ENCODE measurements around the gene PLEKHM1. TPM values are rescaled to one million over a fixed set of nuclear protein-coding genes. Genes with fewer than 3 reads are reported as not detected.
A peak's percentile ranks its signal among the peaks of the same experiment; 100 is the strongest.
"Not testable (repeated sequence)": the region's sequence is repeated elsewhere in the genome, so short reads cannot be mapped to it uniquely, and the experiment has no call there.

Gene PLEKHM1
- 5.7 TPM for polyA plus RNA-seq (2012; ENCODE audit: low read depth, missing spikeins)

DNA sequence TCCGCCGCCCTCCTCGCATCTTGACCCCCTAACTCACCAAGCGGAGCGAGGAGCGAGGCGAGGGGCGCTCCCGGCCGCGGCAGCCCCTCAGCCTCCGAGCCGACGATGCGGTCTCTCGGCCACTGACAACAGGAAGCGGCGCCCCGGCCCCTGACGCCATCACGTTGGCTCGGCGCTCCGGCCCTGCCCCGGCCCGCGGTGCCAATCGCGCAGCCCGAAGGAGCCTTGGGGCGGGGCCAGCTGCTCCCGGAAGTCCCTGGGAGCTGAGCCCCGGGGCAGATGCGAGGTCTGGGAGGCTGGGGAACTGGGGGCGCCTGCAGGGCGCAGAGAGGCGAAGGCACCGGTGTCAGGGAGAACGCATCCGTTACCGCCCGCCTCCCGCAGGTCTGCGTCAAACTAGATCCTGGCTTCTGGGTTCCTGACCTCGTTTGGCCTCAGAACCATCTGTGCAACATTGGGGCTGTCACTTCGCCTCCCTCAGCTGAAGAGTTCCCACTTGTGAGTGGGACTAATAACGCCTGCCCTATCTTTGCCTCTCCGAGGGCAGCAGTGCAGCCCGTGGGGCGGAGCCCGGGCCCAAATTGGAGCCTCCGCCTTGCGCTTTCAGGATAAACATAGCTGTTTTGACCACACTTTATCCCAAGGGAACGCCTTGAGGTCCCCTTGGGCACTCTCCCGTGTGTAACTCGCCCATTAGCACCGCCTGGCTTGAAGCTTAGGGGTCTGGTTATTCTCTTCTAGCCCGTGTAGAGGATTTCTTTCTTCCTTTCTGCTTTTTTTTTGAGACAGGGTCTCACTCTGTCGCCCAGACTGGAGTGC is at the start of gene PLEKHM1:
Gene PLEKHM1, minus strand, starts transcription at position 107 of the 819 bp plus-strand sequence. CDS start 8,237 bp downstream, outside the sequence.
- DNase-seq (ENCODE audit: insufficient read length, low spot score) (peak; percentile 81), FAIRE-seq (peak; percentile 94)

DNA sequence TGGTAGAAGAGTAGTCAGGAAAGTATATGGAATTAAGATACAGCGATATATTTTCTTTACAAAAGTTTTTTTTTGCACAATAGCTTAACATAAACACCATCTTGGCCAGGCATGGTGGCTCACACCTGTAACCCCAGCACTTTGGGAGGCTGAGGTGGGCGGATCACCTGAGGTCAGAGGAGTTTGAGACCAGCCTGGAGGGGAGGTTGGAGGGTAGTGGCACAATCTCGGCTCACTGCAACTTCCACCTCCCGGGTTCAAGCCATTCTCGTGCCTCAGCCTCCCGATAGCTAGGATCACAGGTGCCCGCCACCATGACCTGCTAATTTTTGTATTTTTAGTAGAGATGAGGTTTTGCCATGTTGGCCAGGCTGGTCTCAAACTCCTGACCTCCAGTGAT is 47.6 kb upstream of the PLEKHM1 start:
- not testable (repeated sequence) for FAIRE-seq; DNase-seq (ENCODE audit: insufficient read length, low spot score)

DNA sequence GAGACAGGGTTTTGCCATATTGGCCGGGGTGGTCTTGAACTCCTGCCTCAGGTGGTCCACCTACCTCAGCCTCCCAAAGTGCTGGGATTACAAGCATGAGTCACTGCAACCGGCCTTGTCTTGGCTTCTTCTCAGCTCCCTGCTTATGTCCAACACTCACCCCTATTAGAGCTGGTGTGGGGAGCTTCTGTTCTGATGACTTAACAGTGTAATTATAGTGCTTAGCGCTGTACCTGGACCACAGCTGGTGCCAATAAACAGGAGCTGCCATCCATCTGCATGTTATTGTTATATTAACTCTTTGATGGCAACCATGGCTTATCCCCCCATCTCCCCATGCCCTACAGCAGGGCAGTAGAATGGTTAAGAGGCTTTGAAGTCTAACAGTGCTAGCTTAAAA is 15.6 kb upstream of the PLEKHM1 start:
- FAIRE-seq; DNase-seq (ENCODE audit: insufficient read length, low spot score): not testable (repeated sequence)

DNA sequence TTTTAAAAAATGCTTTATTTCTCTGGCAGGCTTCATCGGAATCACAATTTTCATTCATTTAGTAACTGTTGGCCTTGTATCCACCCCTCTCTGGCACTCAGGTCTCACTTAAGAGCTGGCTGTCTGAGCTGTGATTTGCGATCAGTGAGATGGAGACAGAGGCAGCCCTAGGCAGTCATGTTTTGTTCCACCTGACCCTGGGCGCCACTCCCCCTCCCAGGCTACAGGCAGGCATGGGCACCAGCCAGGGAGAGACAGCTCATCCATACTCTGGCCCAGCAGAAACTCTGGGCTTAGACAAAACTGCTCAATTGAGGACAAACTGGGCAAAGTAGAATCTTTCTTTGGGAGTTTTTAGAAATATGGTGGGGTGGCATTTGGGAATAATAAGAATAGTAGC is 14.7 kb upstream of the PLEKHM1 start:
- DNase-seq (ENCODE audit: insufficient read length, low spot score); FAIRE-seq: not testable (repeated sequence)

DNA sequence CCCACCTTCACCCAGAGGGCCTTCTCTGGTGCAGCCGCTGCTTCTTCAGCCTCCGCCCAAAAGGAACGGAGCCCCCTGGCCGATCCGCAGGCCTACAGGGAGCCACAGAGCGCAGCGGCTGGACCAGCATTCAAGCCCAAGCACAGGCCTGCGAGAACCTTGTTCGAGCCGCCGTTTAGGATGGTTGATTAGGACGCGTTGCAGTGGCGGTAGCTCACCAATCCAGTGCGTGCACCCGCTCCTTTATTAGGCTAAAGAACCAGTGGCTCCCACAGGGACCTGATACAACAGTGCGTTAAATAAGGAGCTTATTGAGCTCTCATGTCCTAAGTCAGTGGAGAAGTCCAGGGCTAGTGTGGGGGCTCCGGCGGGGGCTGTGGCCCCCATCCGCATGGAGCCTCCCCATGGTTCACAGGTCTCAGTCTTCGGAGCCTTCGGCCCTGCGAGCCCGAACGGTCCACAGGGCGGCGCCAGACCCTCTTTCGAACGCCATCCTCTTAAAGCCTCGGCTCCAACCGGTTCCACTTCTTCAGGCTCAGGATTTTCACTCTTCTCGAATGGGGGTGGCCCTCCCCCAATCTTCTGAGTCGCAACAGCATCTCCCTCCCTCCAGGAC is 10.7 kb upstream of the PLEKHM1 start:
- FAIRE-seq; DNase-seq (ENCODE audit: insufficient read length, low spot score): not testable (repeated sequence)

DNA sequence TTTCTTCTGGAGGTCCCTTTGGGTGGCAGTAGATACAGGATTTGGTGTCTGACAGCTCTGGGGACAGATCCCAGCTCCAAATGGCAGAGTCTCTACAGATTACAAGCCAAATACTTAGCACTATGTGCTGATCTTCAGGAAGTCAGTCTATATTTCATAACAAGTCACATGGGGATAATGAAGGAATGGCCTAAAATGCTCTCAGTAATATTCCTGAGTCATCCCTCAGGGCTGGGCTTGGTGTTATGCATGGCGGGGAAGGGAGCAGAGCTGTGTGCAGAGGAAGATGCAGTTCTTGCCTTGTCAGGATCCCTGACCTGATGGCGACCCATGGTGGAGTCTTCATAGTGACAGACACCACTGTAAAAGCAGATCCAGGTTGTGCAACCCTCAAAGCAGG is 10.0 kb upstream of the PLEKHM1 start:
- DNase-seq (ENCODE audit: insufficient read length, low spot score); FAIRE-seq: not testable (repeated sequence)

DNA sequence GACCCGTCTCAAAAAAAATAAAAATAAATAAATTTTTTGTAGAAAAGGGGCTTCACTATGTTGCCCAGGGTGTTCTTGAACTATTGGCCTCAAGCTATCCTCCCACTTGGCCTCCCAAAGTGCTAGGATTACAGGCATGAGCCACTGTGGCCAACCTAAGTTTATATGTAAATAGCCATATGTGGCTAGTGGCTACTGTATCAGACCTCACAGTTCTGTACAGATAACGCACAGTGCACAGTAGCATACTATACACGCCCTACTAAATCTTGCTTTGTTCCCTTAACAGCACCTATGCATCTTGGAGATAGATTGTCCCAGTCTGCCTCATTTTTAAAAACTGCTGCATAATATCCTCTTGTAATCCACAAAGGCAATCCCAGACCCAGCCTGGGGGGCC is 8.7 kb upstream of the PLEKHM1 start:
- not testable (repeated sequence) for FAIRE-seq; DNase-seq (ENCODE audit: insufficient read length, low spot score)

DNA sequence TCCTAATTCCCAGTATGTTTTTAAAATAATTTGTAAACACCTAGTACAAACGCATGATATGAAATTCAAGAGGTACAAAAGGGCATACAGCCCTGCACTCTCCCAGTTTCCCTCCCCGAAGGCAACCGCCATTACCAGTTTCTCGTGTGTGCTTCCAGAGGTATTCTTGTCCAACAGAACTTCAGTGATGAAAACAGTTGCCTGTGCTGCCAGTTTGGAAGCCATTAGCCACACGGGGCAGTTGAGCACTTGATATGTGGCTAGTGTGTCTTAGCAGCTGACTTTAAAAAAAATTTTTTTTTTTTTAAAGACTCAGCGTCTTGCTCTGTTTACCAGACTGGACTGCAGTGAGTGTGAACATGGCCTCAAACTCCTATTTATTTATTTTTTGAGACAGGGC is 7.9 kb upstream of the PLEKHM1 start:
- FAIRE-seq; DNase-seq (ENCODE audit: insufficient read length, low spot score): not testable (repeated sequence)

DNA sequence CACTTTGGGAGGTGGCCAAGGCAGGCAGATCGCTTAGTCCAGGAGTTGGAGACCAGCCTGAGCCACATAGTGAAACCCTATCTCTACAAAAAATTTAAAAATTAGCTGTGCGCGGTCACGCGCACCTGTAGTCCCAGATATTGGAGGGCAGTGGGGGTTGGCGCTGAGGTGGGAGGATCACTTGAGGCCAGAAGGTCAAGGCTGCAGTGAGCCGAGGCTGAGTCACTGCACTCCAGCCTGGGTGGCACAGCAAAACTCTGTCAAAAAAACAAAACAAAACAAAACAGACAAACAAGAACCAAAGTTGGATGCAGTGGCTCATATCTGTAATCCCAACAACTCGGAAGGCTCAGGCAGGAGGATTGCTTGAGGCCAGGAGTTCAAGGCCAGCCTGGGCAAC is 6.9 kb upstream of the PLEKHM1 start:
- not testable (repeated sequence) for DNase-seq (ENCODE audit: insufficient read length, low spot score); FAIRE-seq

DNA sequence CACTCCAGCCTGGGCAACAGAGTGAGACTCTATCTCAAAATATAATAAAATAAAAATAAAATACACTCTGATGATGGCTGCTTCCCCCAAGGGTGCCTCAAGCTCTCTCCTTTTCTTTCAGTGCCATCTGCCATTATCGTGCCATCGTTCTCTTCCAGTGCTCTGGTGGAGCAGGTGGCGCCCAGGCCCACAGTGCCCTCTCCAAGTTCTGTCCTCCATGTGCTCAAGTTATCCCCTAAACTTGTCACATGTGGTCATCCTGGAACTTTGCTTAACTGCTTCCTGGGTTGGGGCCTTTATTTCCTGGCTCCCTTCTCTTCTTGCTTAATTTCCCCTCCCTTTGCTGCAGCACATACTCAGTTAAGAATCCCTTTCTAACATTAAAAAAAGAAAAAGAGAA is 6.0 kb upstream of the PLEKHM1 start:
- not testable (repeated sequence) for DNase-seq (ENCODE audit: insufficient read length, low spot score); FAIRE-seq

DNA sequence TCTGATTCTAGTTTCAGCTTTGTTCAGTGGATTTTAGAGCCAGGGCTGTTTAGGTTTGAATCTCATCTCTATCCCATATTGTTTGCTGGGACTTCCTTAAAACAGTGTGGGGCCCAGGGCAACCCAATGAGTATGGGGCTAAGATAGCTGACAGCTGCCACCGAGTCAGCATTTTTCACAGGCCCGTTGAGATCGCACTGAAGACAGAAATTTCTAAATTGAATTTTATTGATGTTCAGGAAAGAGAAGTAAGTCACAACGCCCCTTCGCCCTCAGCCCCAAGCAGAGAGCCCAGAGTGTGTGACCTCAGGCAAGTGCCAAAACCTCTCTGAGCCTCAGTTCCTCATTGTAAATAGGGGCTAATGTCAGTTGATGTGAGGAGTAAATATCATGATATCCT is 4.0 kb upstream of the PLEKHM1 start:
- FAIRE-seq; DNase-seq (ENCODE audit: insufficient read length, low spot score): not testable (repeated sequence)

DNA sequence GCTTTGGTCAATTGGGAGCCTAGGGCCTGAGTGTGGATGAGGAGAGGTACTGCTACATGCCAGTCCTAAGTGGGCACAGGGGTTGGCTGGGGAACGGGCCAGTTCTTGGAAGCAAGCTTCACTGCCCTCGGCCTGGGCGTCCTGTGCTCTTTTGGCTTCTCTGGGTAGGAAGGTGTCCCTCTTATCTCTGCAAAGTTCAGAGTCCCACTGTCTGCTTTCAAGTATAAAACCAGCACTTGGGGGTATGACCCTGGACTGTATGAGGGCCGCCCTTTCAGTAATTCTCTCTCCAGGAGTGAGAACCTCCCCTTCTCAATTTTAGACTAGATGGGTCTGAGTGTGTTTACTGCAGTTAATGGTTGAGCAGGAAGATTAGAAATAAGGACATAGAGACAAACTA is 1.6 kb upstream of the PLEKHM1 start:
- FAIRE-seq; DNase-seq (ENCODE audit: insufficient read length, low spot score): not testable (repeated sequence)

DNA sequence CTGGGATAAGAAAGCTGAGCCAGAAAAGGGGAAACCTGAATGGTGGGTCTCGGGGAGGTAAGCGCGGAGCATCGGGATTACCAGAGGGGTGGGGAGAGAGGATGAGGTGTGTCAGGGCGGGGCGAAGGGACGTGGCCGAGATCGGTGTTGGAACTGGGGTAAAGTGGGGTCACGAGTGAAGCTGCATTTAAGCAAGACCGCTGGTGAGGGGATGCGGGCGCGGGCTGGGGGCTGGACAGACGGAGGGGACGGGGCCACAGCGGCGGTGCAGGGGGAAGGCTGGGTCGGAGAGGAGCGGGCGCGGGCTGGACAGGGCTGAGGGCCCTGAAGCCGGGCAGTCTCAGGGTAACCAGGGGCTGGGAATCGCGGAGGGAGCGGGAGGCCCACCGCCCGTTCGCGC is 323 bp downstream of the PLEKHM1 start:
- DNase-seq (ENCODE audit: insufficient read length, low spot score); FAIRE-seq: not testable (repeated sequence)

DNA sequence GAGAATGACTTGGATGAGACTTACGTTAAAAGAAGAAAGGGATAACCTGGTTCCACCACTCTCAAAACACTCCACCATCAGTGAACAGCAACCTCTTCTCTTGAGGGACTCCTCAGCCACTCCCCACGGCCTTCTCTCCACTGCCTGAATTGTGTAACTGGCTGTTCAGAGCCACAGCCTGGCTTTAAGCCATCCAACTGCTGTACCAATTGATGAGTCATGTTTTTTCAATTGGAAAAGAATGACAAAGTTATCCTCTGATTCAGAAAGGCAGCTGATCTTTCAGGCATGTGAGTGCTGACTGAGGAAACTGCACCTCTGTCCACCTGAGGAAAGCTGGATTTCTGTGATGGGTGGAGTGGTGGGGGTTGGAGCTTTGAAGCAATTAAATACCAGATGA is 2.8 kb downstream of the PLEKHM1 start:
- not testable (repeated sequence) for DNase-seq (ENCODE audit: insufficient read length, low spot score); FAIRE-seq

DNA sequence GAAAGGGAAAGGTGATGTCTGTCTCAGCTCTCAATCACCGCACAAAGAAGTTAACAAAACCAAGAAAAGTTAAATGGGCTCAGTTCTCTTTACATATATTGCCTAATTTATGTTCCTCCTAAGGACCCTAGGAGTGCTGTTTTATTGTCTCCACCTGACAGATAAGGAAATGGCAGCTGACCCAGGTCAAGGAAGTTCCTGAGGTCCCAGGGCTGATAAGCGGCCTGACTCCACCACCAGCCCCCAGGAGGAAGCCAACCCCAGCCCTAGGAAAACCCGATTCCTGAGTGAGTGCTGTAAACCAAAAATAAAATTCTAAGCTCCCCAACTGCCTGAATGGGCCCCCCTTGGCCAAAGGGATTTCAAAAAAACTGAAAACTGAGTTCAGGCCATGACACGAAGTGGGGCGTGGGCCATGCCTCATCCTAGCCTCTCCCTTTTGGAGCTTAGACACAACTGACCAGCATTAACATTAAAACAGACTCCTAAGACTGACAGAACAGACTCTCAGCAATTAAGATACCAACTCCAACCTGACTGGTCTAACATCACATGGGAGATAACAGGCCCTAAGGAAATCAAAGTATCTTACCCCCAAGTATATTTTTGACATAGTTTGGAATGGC is 6.8 kb downstream of the PLEKHM1 start:
- not testable (repeated sequence) for FAIRE-seq; DNase-seq (ENCODE audit: insufficient read length, low spot score)

DNA sequence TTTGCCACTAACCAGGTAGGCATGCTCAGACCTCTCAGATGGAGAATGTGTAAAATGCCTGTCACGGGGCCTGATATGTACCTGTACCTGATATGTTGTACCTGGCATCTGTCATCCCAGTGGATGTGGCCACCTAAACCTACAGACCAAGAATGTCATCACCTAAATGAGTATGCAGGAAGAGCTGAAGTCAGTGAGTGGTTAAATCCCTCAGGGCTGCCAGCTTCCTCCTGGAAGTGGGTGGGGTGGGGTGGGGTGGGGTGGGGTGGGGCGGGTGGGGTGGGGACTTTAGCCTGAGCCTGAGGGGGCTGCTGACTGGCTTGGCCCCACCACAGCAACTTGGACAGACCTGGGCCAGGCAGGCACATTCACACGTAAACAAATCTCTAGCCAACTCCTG is 7.3 kb downstream of the PLEKHM1 start:
- not testable (repeated sequence) for FAIRE-seq; DNase-seq (ENCODE audit: insufficient read length, low spot score)

DNA sequence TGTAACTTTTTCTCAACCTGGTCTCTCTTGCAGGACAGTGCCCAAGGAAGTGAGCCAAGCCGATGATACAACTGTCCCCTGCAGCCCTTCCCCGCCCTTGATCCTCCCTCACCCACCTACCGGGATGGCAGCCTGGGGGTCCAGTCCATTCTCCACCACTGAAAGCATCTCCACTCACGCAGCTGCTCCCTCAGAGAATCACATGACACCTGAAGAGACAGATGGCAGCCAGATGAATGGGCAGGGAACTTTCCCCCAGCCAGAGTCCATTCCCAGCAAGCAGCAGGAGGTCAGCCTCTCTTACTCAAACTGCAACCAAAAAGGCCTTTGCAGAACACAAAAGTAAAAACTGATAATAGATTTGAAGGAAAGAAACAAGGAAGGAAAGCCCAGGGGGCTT is 8.2 kb downstream of the PLEKHM1 start:
- not testable (repeated sequence) for FAIRE-seq; DNase-seq (ENCODE audit: insufficient read length, low spot score)

DNA sequence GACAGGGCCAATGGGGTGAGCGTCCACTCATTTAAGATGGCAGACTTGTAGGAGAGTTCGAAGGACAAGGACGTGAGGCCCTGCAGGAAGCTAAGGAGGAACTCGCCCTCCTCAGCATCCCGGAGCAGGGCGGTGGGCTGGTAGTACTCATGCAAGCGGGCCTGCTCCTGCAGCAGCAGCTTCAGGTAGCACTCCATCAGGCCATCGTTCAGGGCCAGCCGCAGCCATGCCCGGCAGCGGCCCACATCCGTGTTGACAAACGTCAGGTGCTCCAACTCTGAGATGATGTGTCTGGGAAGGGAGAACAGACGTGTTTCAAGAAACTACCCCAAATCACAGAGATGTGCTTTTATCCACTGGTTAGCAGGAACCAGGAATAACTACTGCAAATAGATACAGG is 15.1 kb downstream of the PLEKHM1 start:
- DNase-seq (ENCODE audit: insufficient read length, low spot score); FAIRE-seq: not testable (repeated sequence)

DNA sequence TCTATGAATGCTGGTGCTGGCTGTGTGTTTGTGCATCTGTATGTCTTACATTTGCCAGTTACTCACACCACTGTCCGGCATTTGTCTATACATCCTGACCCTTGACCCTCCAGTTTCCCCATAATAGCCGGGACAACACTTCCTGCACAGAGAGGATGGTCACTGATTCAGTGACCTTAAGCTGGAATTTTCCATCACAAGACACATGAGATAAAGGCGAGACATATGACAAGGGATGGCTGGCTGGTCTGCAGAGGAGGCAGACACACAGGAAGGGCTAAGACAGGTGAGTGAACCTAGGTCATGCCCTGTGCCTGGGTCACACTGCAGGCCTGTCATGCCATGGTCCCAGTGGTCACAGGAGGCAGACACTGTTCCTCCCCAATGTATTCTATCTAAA is 18.3 kb downstream of the PLEKHM1 start:
- not testable (repeated sequence) for FAIRE-seq

DNA sequence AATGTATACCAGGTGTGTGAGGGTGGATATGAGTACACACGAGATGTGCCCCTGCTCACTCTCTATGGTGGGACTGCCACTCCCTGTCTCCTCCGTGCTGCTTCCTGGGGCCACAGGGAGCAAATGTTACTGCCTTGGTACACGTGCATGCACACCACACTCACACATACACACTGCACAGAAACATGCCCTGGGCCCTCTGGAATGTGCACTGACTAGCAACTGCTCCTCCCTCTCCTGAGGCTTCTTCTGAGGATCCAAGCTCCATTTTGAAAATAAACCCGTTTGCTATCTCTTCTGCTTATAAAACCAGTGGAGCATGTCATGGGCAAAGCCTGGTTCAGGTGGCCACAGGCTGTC is 21.3 kb downstream of the PLEKHM1 start:
- not testable (repeated sequence) for FAIRE-seq; DNase-seq (ENCODE audit: insufficient read length, low spot score)

More for the DNA sequence above, 18.3 kb downstream of the PLEKHM1 start:
- DNase-seq (ENCODE audit: insufficient read length, low spot score) = not testable (repeated sequence)

Measured in GM12891 (cell line).